ENCODE results near the gene PPP1R16B.
A peak's percentile ranks its signal among the peaks of the same experiment; 100 is the strongest.
"Not testable (repeated sequence)": the region's sequence is repeated elsewhere in the genome, so short reads cannot be mapped to it uniquely, and the experiment has no call there.

Gene PPP1R16B

GRCh38 chr20:38844963-38845362, 39.5 kb downstream of the PPP1R16B start:
- no peak for DNase-seq
- H3K4me1 Mint-ChIP-seq: peaks cover 73% of the 10 kb centered on the region
- no peaks in the 10 kb centered on the region for H3K27me3 Mint-ChIP-seq
- H3K4me3 Mint-ChIP-seq: peak overlapping the region; percentile 13 to 67
- H3K27ac Mint-ChIP-seq: peak overlapping the region in 1 of 2 donors; percentile 73
- peaks cover 0 to 4% of the 10 kb centered on the region in 2 donors for H3K9me3 Mint-ChIP-seq
- ATAC-seq: peak; percentile 31

DNA sequence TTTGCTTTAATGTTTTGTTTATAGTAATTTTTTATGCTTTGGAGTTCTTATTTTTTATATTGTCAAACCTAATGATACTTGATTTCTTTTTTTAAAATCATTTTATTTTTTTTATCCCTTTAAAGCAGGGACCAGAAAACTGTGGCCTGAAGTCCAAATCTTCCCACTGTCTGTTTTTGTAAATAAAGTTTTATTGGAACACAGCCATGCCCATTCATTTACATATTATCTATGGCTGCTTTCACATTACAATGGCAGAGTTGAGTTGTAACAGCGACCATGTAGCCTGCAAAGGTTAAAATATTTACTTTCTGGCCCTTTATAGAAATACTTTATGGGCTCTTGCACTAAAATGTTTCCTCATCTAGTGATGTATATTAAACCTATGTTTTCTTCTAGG, 42.3 kb downstream of the PPP1R16B start:
- H3K27ac Mint-ChIP-seq: no peak overlapping the region
- DNase-seq (no peak), ATAC-seq (no peak)
- H3K4me1 Mint-ChIP-seq: peaks cover 57% of the 10 kb centered on the region
- H3K4me3 Mint-ChIP-seq: no peak overlapping the region
- H3K9me3 Mint-ChIP-seq: peaks cover 0 to 4% of the 10 kb centered on the region in 2 donors
- no peaks in the 10 kb centered on the region for H3K27me3 Mint-ChIP-seq

DNA sequence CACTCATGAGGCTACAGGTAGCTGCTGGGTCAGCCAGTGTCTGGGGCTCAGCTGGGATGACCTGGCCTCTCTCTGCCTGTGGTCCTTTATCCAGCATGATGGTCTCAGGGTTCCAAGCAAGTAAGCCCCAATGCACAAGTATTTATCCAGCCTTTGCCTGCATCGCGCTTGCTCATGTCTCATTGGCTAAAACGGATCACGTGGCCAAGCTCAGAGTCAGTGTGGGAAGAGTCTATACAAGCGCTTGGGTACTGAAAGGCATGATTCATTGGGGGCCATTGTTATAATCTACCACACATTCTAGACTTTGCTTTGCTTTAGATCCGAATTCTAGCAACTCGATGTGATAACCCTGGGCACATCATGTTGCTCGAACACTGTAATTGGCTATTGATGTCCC, 48.3 kb downstream of the PPP1R16B start:
- DNase-seq (no peak), ATAC-seq (peak; percentile 43)
- Mint-ChIP-seq H3K4me3 (no peak overlapping the region), H3K4me1 (peaks cover 70% of the 10 kb centered on the region), H3K27ac (peak overlapping the region; percentile 13 to 61), H3K9me3 (peaks cover 0 to 7% of the 10 kb centered on the region in 2 donors), H3K27me3 (no peaks in the 10 kb centered on the region)

- Mint-ChIP-seq H3K4me1 (peaks cover 72% of the 10 kb centered on the region), H3K27ac (no peak overlapping the region), H3K27me3 (no peaks in the 10 kb centered on the region), H3K4me3 (no peak overlapping the region), H3K9me3 (peaks cover 0 to 7% of the 10 kb centered on the region in 2 donors)
- DNase-seq (no peak), ATAC-seq (no peak)
These were observed 49.2 kb downstream of the PPP1R16B start for GRCh38 chr20:38854654-38855066.

GRCh38 chr20:38855356-38855755, 49.9 kb downstream of the PPP1R16B start:
- Mint-ChIP-seq H3K27me3 (no peaks in the 10 kb centered on the region), H3K4me3 (no peak overlapping the region), H3K27ac (no peak overlapping the region), H3K4me1 (peaks cover 72% of the 10 kb centered on the region), H3K9me3 (peaks cover 0 to 7% of the 10 kb centered on the region in 2 donors)
- ATAC-seq (no peak), DNase-seq (no peak)

GRCh38 chr20:38856570-38856969, 51.1 kb downstream of the PPP1R16B start:
- H3K4me3 Mint-ChIP-seq: no peak overlapping the region
- peaks cover 83% of the 10 kb centered on the region for H3K4me1 Mint-ChIP-seq
- no peaks in the 10 kb centered on the region for H3K27me3 Mint-ChIP-seq
- no peak for ATAC-seq
- H3K27ac Mint-ChIP-seq: peak overlapping the region in 1 of 2 donors; percentile 48
- DNase-seq: no peak
- H3K9me3 Mint-ChIP-seq: peaks cover 0 to 7% of the 10 kb centered on the region in 2 donors

GRCh38 chr20:38857703-38858102, 52.2 kb downstream of the PPP1R16B start:
- DNase-seq (no peak), ATAC-seq (no peak)
- Mint-ChIP-seq H3K27ac (no peak overlapping the region), H3K4me1 (peaks cover 89% of the 10 kb centered on the region), H3K27me3 (no peaks in the 10 kb centered on the region), H3K9me3 (peaks cover 0 to 7% of the 10 kb centered on the region in 2 donors), H3K4me3 (no peak overlapping the region)

DNA sequence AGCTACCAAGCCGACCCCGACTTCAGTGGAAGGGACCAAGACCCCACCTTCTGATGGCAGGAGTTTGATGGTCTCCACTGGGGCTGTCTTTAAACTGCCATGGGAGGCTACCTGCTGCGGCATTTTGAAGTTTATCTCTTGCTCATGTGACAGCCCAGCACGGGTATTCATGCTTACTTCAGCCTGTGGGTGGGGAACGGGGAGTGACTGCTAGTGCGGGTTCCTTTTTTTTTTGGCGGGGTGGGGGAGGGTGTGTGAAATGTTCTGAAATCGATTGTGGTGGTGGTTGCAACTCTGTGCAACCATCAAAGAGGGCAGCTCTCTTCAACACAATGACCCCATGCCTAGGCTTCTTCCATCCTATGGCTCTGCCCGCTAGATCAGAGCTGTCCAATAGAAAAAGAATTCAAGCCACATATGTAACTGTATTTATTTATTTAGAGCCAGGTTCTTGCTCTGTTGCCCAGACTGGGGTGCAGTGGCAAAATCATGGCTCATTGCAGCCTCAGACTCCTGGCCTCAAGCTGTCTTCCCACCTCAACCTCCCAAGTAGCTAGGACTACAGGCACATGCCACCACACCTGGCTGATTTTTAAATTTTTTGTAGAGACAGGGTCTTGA, 53.7 kb downstream of the PPP1R16B start:
- Mint-ChIP-seq H3K27ac (peak overlapping the region in 1 of 2 donors; percentile 74), H3K4me3 (peak overlapping the region; percentile 22 to 31), H3K9me3 (no peaks in the 10 kb centered on the region), H3K27me3 (no peaks in the 10 kb centered on the region), H3K4me1 (peaks cover 89% of the 10 kb centered on the region)
- ATAC-seq (peak; percentile 64), DNase-seq (peak in 1 of 2 donors; percentile 35)

DNA sequence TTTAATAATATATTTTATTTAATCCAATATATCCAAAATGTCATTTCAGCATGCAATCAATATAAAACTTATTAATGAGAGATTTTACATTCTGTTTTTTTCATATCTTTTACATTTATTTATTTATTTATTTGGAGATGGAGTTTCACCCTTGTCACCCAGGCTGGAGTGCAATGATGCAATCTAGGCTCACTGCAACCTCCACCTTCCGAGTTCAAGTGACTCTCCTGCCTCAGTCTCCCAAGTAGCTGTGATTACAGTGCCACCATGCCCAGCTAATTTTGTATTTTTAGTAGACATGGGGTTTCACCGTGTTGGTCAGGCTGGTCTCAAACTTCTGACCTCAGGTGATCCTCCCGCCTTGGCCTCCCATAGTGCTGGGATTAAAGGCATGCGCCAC, 54.4 kb downstream of the PPP1R16B start:
- H3K9me3 Mint-ChIP-seq, H3K27ac Mint-ChIP-seq, ATAC-seq, DNase-seq, H3K27me3 Mint-ChIP-seq, H3K4me3 Mint-ChIP-seq: not testable (repeated sequence)
- peaks cover 84% of the 10 kb centered on the region for H3K4me1 Mint-ChIP-seq

GRCh38 chr20:38861071-38861401, 55.5 kb downstream of the PPP1R16B start:
- Mint-ChIP-seq H3K27me3 (no peaks in the 10 kb centered on the region), H3K27ac (peak overlapping the region in 1 of 2 donors; percentile 15), H3K4me3 (no peak overlapping the region), H3K4me1 (peaks cover 73% of the 10 kb centered on the region), H3K9me3 (no peaks in the 10 kb centered on the region)
- DNase-seq (no peak), ATAC-seq (no peak)

GRCh38 chr20:38862226-38862625, 56.7 kb downstream of the PPP1R16B start:
- H3K4me3 Mint-ChIP-seq: peak overlapping the region; percentile 52 to 53
- no peaks in the 10 kb centered on the region for H3K9me3 Mint-ChIP-seq
- H3K4me1 Mint-ChIP-seq: peaks cover 65% of the 10 kb centered on the region
- ATAC-seq: no peak
- H3K27me3 Mint-ChIP-seq: no peaks in the 10 kb centered on the region
- DNase-seq: no peak
- H3K27ac Mint-ChIP-seq: peak overlapping the region; percentile 86 to 96

DNA sequence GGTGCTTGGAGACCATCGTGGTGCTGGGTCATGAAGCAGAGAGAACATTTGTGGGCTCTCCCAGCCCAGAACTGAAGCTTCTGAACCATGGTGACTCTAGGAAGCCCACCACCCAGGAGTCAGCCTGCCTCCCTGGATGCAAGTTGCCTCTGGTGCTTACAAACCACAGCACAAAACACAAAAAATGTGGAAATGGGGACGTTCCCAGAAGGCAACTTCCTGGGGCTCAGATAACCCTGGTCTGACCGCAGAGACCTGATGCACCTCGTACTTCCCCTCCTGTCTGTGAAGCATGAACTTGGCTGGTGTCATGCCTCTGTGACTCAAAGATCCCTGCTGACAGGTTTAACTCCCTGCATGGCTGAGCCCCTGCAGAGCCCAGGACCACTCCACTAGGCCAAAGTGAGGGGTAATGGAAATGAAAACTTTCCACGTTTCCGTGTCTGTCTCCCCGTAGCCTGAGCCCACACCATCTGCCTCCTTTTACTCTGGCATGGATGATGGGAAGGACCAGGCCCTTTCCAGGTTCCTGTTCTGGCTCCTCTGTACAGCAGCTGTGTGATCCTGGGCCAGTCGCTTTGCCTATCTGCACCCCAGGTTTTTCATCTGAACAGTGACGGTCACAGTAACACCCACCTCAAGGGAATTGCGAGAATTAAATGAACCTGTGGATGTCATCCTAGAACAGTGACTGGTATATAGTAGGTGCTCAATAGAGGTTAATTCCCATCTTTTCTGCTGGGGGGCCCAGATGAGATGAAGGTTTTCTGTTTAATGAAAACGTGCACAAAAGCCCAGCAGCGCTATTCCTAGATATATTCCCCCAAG, 57.7 kb downstream of the PPP1R16B start:
- H3K27me3 Mint-ChIP-seq: no peaks in the 10 kb centered on the region
- H3K4me3 Mint-ChIP-seq: peak overlapping the region; percentile 52 to 53
- DNase-seq (peak in 1 of 2 donors; percentile 66), ATAC-seq (peak; percentile 96)
- H3K27ac Mint-ChIP-seq: peak overlapping the region; percentile 86 to 96
- H3K4me1 Mint-ChIP-seq: peaks cover 56% of the 10 kb centered on the region
- H3K9me3 Mint-ChIP-seq: no peaks in the 10 kb centered on the region

DNA sequence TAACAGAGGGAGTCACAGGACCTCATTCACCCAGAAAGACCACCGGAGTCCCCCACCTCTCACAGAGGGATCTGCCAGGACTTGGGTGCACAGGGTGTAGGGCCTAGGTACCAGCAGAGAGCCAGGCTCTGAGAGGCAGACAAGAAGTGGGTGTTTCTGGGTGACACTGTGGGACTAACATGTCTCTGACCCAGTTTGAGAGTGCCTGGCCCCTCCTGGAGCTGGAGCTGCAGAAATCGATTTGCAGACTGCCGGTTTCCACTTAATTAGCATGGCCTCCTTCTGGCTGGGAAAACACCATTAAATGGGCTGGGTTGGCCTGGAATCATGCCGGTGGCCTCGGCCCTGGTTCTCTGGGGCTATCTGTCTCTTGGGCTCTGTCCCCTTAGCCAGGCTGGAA, 59.2 kb downstream of the PPP1R16B start:
- ATAC-seq (no peak), DNase-seq (no peak)
- H3K27me3 Mint-ChIP-seq: no peaks in the 10 kb centered on the region
- H3K4me1 Mint-ChIP-seq: peaks cover 43% of the 10 kb centered on the region
- H3K4me3 Mint-ChIP-seq: no peak overlapping the region
- H3K27ac Mint-ChIP-seq: no peak overlapping the region
- no peaks in the 10 kb centered on the region for H3K9me3 Mint-ChIP-seq

DNA sequence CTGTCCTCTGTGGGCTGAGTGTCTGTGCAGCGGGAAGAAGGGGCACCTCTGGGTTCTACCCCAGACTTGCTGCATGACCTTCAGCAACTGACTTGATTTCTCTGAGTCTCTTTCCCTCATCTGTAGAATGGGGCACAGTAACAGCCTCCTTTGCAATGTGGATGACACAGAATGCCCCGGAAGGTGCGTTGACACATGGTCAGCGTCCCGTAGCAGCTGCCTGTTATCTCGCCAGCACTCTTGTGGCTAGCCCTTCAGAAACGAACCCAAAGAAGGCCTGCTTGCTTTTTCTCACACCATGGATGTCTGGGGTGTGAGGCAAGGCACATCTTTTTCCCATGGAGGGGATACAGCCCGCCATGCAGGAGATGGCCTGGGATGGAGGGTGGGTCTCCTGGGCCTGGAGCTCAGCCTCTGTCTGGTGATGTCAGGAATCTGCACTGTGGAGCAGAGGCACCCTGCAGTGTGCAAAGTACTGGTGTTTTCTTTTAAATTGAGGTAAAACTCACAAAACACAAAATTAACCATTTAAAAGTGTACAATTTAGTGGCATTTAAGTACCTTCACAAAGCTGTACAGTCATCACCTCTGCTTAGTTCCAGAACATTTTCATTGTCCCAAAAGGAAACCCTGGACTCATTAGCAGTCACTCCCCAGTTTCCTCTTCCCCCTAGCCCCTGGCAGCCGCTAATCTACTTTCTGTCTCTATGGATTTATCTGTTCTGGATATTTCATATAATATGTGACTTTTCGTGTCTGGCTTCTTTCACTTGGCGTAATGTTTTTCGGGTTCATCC, 61.0 kb downstream of the PPP1R16B start:
- H3K9me3 Mint-ChIP-seq: no peaks in the 10 kb centered on the region
- no peak for DNase-seq
- no peak overlapping the region for H3K4me3 Mint-ChIP-seq
- no peaks in the 10 kb centered on the region for H3K27me3 Mint-ChIP-seq
- no peak overlapping the region for H3K27ac Mint-ChIP-seq
- peaks cover 46% of the 10 kb centered on the region for H3K4me1 Mint-ChIP-seq
- ATAC-seq: no peak

DNA sequence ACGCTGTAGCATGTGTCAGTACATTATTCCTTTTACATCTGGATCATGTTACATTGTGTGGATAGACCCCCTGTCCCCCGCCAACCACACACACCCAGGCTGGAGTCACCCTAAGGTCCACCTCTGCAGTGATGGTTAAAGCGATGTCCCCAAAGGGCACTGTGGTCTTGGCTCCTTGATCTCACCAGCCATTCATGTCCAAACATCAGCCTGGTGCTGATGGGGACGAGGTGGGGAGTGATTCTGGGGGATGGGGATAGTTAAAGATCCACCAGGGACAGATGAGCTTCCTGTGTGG, 61.5 kb downstream of the PPP1R16B start:
- H3K4me3 Mint-ChIP-seq: no peak overlapping the region
- no peak for DNase-seq

More for the DNA sequence above, 61.5 kb downstream of the PPP1R16B start:
- no peak for ATAC-seq
- Mint-ChIP-seq H3K9me3 (no peaks in the 10 kb centered on the region), H3K27ac (no peak overlapping the region), H3K27me3 (no peaks in the 10 kb centered on the region), H3K4me1 (peaks cover 45% of the 10 kb centered on the region)
